ENCODE measurements around the gene ZNF362. TPM values are rescaled to one million over a fixed set of nuclear protein-coding genes. Genes with fewer than 3 reads are reported as not detected.

The ZNF362 gene
- polyA plus RNA-seq, 1 experiment: 9.0 TPM

DNA sequence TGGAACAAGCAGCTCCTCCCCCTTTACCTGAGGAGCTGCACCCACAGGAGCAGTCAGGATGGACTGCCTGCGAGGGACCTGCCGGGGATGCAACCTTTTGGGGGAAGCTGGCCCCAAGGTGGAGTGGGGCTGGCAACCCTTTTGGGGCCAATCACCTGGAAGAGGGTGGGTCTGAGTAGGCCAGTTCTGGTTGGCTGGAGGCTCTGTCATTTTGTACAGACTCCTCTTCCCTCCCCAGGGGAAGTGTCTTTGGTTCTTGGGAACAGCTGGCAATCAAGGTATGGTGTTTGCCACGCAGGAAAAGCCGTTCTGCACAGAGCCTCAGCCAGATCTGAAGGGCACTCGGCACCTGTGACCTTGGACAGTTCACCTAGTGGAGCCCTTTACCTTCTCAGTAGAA is 64.9 kb downstream of the ZNF362 start:
- TF ChIP-seq, protein P1, sequence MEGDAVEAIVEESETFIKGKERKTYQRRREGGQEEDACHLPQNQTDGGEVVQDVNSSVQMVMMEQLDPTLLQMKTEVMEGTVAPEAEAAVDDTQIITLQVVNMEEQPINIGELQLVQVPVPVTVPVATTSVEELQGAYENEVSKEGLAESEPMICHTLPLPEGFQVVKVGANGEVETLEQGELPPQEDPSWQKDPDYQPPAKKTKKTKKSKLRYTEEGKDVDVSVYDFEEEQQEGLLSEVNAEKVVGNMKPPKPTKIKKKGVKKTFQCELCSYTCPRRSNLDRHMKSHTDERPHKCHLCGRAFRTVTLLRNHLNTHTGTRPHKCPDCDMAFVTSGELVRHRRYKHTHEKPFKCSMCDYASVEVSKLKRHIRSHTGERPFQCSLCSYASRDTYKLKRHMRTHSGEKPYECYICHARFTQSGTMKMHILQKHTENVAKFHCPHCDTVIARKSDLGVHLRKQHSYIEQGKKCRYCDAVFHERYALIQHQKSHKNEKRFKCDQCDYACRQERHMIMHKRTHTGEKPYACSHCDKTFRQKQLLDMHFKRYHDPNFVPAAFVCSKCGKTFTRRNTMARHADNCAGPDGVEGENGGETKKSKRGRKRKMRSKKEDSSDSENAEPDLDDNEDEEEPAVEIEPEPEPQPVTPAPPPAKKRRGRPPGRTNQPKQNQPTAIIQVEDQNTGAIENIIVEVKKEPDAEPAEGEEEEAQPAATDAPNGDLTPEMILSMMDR (IDR thresholded peaks at IDR 0.05; ENCODE audit: low read depth, low read length): no peak
- no peak for DNase-seq (ENCODE audit: low read depth, low spot score)
- no peak overlapping the region for H3K27ac ChIP-seq (ENCODE audit: low read depth, low read length)
- no peaks in the 10 kb centered on the region for H3K27me3 ChIP-seq (ENCODE audit: control insufficient read depth, insufficient read depth, low read length)
- ChIA-PET CTCF (interaction anchor here (2.3 to 3.2 kb wide), 2 partner anchors 26 to 150 kb away, joined by 11 to 12 read pairs; no protein-coding TSS in a partner anchor), POLR2A (interaction anchor here (0.5 to 1.6 kb wide), 3 partner anchors 22 to 148 kb away, joined by 3 to 10 read pairs (median 5); no protein-coding TSS in a partner anchor)
- no peaks in the 10 kb centered on the region for H3K9me3 ChIP-seq (ENCODE audit: control insufficient read depth, insufficient read depth, low read length)
- no peak overlapping the region for H3K4me3 ChIP-seq (ENCODE audit: low read depth, low read length)

DNA sequence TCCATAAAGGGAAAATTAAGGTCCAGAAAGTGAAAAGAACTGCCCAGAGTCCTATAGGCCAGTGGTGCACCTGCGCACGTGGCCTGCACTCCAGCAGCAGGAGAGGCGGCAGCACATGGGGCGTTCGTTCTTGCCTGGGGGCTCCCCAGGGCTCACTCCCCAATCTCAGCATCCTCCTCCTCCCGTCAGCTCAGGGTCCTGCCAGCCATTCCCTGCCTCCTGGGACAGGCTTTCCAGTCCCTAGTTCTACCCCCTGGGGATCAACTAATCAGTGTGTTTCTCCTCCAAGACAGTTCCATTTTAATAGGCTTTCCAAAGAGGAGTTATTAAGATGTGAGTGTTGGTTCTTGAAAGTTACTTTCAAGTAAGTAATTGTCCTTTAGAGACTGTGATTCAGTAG is 65.8 kb downstream of the ZNF362 start:
- CTCF ChIA-PET: interaction anchor here (2.1 to 4.2 kb wide), 3 partner anchors 26 to 149 kb away, joined by 7 to 23 read pairs (median 11); no protein-coding TSS in a partner anchor
- POLR2A ChIA-PET: interaction anchor here (1.6 kb wide), 1 partner anchor 28 kb away, joined by 5 read pairs; no protein-coding TSS in a partner anchor
- Histone ChIP-seq H3K27ac (ENCODE audit: low read depth, low read length) (no peak overlapping the region), H3K27me3 (ENCODE audit: control insufficient read depth, insufficient read depth, low read length) (no peaks in the 10 kb centered on the region), H3K4me3 (ENCODE audit: low read depth, low read length) (no peak overlapping the region), H3K9me3 (ENCODE audit: control insufficient read depth, insufficient read depth, low read length) (no peaks in the 10 kb centered on the region)
- DNase-seq (ENCODE audit: low read depth, low spot score): no peak
- TF ChIP-seq, protein P1 (IDR thresholded peaks at IDR 0.05; ENCODE audit: low read depth, low read length): no peak

DNA sequence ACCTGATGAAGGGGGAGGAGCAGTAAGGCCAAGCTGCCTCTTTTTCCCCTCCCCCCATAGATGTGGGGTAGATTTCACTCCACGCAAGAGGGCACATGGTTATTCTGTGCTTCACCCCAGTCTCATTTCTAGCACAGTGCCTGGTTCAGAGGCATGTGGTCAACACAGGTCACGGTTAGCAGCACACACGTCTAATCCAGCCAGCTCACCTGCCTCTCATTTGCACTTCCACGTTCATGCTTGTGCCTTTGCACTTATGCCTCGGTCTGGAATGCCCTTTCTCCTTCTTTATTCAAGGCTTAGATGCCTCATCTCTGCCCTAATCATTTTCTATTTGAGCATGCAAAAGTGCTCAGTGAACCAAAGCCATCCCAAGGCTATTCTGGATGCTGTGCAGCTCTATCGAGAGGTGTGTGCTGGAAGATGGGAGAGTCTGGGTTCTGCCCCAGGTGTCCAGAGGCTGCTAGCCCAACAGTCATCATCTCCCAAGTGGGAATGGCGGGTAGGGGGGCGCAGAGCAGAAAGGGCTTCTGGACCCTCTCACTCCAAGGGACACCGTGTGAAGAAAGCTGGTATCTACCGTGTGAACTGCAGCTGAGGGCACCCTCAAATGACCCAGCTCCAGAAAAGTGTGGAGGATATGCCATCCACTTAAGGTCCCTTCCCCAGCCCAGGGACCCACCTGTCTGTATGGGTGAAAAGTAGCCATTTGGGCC is 66.7 kb downstream of the ZNF362 start:
- Histone ChIP-seq H3K27ac (ENCODE audit: low read depth, low read length) (no peak overlapping the region), H3K9me3 (ENCODE audit: control insufficient read depth, insufficient read depth, low read length) (no peaks in the 10 kb centered on the region), H3K4me3 (ENCODE audit: low read depth, low read length) (no peak overlapping the region), H3K27me3 (ENCODE audit: control insufficient read depth, insufficient read depth, low read length) (no peaks in the 10 kb centered on the region)
- TF ChIP-seq, protein P1 (IDR thresholded peaks at IDR 0.05; ENCODE audit: low read depth, low read length): no peak
- no peak for DNase-seq (ENCODE audit: low read depth, low spot score)
- ChIA-PET POLR2A (no interaction called here), CTCF (interaction anchor here (1.5 to 4.2 kb wide), 3 partner anchors 25 to 148 kb away, joined by 3 to 23 read pairs (median 7); no protein-coding TSS in a partner anchor)

DNA sequence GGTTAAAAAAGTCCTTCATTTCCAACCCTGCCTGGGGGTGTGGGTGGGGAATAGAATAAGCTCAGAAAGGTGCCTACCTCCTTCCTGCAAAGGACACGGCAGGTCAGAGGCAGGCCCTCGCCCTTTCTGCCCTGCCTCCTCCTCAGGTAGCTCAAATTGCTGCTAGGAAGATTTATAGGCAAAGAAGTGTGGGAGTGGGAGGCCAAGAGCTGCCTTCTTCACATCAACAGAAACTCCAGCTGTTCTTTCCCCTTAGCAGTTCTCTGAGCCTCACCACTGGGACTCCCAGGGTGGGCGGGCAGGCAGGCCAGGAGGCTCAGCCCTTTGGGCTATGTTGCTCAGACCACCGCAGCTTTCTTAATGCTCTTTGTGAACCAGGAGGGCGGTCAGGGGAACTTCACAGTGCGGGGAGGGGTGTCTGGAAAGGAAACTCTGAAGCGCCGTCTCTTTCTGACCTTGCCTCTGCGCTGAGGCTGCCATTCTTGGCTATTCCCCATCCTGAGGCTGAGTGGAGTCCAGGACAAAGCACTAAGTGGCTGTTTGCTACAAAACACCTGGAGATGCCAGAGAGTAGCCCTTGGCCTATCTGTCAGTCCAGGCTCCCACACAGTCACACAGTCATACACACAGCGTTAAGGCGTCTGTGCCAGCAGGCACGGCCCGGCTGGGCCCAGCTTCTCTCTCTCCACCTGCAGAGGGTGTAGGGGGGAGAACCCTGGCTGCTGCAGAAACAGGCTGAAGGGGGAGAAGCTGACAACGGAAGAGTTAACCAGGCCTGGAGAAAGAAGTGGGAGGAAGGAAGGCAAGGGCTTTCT is 67.6 kb downstream of the ZNF362 start:
- no peak for DNase-seq (ENCODE audit: low read depth, low spot score)
- POLR2A ChIA-PET: interaction anchor here (1.0 kb wide), 1 partner anchor 28 kb away, joined by 3 read pairs; no protein-coding TSS in a partner anchor

More for the DNA sequence above, 67.6 kb downstream of the ZNF362 start:
- Histone ChIP-seq H3K27me3 (ENCODE audit: control insufficient read depth, insufficient read depth, low read length) (no peaks in the 10 kb centered on the region), H3K4me3 (ENCODE audit: low read depth, low read length) (no peak overlapping the region), H3K27ac (ENCODE audit: low read depth, low read length) (peak overlapping the region; percentile 31), H3K9me3 (ENCODE audit: control insufficient read depth, insufficient read depth, low read length) (no peaks in the 10 kb centered on the region)
- TF ChIP-seq, protein P1 (IDR thresholded peaks at IDR 0.05; ENCODE audit: low read depth, low read length): no peak
- CTCF ChIA-PET: interaction anchor here (1.5 to 4.2 kb wide), 3 partner anchors 26 to 147 kb away, joined by 3 to 23 read pairs (median 7); no protein-coding TSS in a partner anchor
